K562 (cell line): ENCODE data around the gene LTO1. TPM values are rescaled to one million over a fixed set of nuclear protein-coding genes. Genes with fewer than 3 reads are reported as not detected.

Source experiments
- ATAC-seq: fragments of 200-7000 bp; cut with Tn5 transposase; 3 replicates; pipeline ENCODE4 v1.9.1; 2020; ENCODE audit warnings: moderate library complexity
- BruUV-seq: library from RNA; stranded (reverse); fragments of 400-500 nt; replicated peaks from 2 replicates; lab custom pipeline; 2021; lab: Mats Ljungman, UMichigan
- CTCF ChIA-PET: fragments of 300-600 bp; formaldehyde crosslinking; extraction: SDS; loops from one replicate; lab custom pipeline; 2021; ENCODE audit warnings: low intra/inter-chr PET ratio; lab: Yijun Ruan, JAX
- POLR2A ChIA-PET: fragments of 300-600, 350-650 bp; sonication (Branson Sonifier 250); formaldehyde crosslinking; extraction: SDS; loops from one replicate; lab custom pipeline; 2021; ENCODE audit warnings: antibody characterized with exemption, inconsistent platforms; lab: Yijun Ruan, JAX
- DNase-seq, 4 experiments: peaks; one replicate each; pipeline versions ENCODE4 v3.0.0 to v3.0.0-alpha.2; 2011 to 2018; ENCODE audit warnings: low spot score in 3 of 4, mixed read lengths in 3 of 4; ENCODE audit errors: extremely low read depth in 1 of 4
- FAIRE-seq: peaks from 2 replicates; lab custom pipeline; 2011; peaks lifted over from hg19 to GRCh38; lab: Jason Lieb, UNC
- H2AFZ ChIP-seq: 2 replicates; pipeline ENCODE4 v1.6.0; 2011; ENCODE audit warnings: low read depth, low read length, control low read depth, inconsistent platforms
- H3K27ac ChIP-seq: fragments of 200-600 bp; 3 replicates; pipeline ENCODE4 v1.8.0; 2011; ENCODE audit warnings: low read depth, mild to moderate bottlenecking, control low read depth, inconsistent platforms, low read length, moderate library complexity, mixed read lengths; ENCODE audit errors: extremely low read depth
- H3K27me3 ChIP-seq, 2 experiments: fragments of 300-600 bp in 1 of 2; 2 replicates in 1 of 2; 3 replicates in 1 of 2; pipeline versions ENCODE4 v1.6.0 to v1.8.0; 2011; ENCODE audit warnings: inconsistent platforms in 2 of 2, low read length in 2 of 2, mild to moderate bottlenecking in 1 of 2, mixed read lengths in 1 of 2, moderate library complexity in 1 of 2; ENCODE audit not compliant: control insufficient read depth in 2 of 2, insufficient read depth in 2 of 2
- H3K36me3 ChIP-seq: fragments of 300-600 bp; 3 replicates; pipeline ENCODE4 v1.8.0; 2011; ENCODE audit warnings: mild to moderate bottlenecking, low read length, inconsistent platforms; ENCODE audit not compliant: control insufficient read depth, insufficient read depth
- H3K4me1 ChIP-seq, 2 experiments: fragments of 200-600 bp in 1 of 2; replicated peaks in 1 of 2; 2 replicates in 1 of 2; 3 replicates in 1 of 2; pipeline versions ENCODE4 v1.5.1 to v1.8.0; 2011; ENCODE audit warnings: inconsistent platforms in 2 of 2, low read length in 2 of 2, mild to moderate bottlenecking in 1 of 2, mixed read lengths in 1 of 2, moderate library complexity in 1 of 2; ENCODE audit not compliant: control insufficient read depth in 2 of 2, insufficient read depth in 2 of 2
- H3K4me2 ChIP-seq: 2 replicates; pipeline ENCODE4 v1.6.1; 2011; ENCODE audit warnings: low read length, control low read depth, inconsistent platforms, mixed read lengths; ENCODE audit not compliant: insufficient read depth
- H3K4me3 ChIP-seq: fragments of 200-600 bp; sonication (generic), shearing (Covaris generic); 2 replicates; pipeline ENCODE4 v1.5.1; 2016; ENCODE audit warnings: control low read depth, inconsistent platforms
- H3K79me2 ChIP-seq: fragments of 200-600 bp; 3 replicates; pipeline ENCODE4 v1.8.0; 2011; ENCODE audit warnings: low read length, inconsistent platforms; ENCODE audit not compliant: control insufficient read depth, insufficient read depth
- H3K9ac ChIP-seq, 2 experiments: 2 replicates each; pipeline versions ENCODE4 v1.6.0 to v1.6.1; 2011; ENCODE audit warnings: low read depth in 2 of 2, low read length in 2 of 2, control low read depth in 1 of 2, inconsistent platforms in 1 of 2, mild to moderate bottlenecking in 1 of 2, mixed read lengths in 1 of 2; ENCODE audit not compliant: insufficient read depth in 1 of 2
- H3K9me1 ChIP-seq: one replicate; pipeline ENCODE4 v1.6.0; 2011; ENCODE audit warnings: inconsistent platforms, mild to moderate bottlenecking, low read length, moderate library complexity; ENCODE audit not compliant: control insufficient read depth, insufficient read depth
- H3K9me3 ChIP-seq: replicated peaks from 2 replicates; pipeline ENCODE4 v1.5.1; 2011; ENCODE audit warnings: low read depth, low read length, inconsistent platforms; ENCODE audit not compliant: control insufficient read depth, insufficient read depth
- H4K20me1 ChIP-seq: replicated peaks from 2 replicates; pipeline ENCODE4 v1.6.1; 2011; ENCODE audit warnings: low read length, inconsistent platforms, mixed read lengths; ENCODE audit not compliant: control insufficient read depth, insufficient read depth
- E4F1 ChIP-seq: fragments of 250-450 bp; sonication (Bioruptor Pico); IDR thresholded peaks from 2 replicates; pipeline ENCODE4 v1.5.0; 2021; ENCODE audit warnings: mild to moderate bottlenecking, borderline replicate concordance
- ILK ChIP-seq: fragments of 450-650 bp; IDR thresholded peaks from 2 replicates; pipeline ENCODE4 v1.6.1; 2016; ENCODE audit warnings: missing genetic modification characterization, low read depth, mild to moderate bottlenecking, missing compliant biosample characterization, moderate library complexity, borderline replicate concordance
- NR2F6 ChIP-seq: fragments of 450-650 bp; formaldehyde crosslinking; IDR thresholded peaks from 2 replicates; pipeline ENCODE4 v1.4.0; 2020; ENCODE audit warnings: mild to moderate bottlenecking
- PTRF ChIP-seq: fragments of 450-650 bp; IDR thresholded peaks from 2 replicates; pipeline ENCODE4 v1.6.1; 2016; ENCODE audit warnings: mild to moderate bottlenecking, missing genetic modification characterization, missing compliant biosample characterization
- PURB ChIP-seq: sonication (generic); formaldehyde crosslinking; IDR thresholded peaks from 2 replicates; pipeline ENCODE4 v1.9.0; 2021; ENCODE audit warnings: low read depth, mild to moderate bottlenecking, missing genetic modification reagents
- TCFL5 ChIP-seq: fragments of 250-450 bp; sonication (Bioruptor Pico); conservative IDR thresholded peaks from 2 replicates; pipeline ENCODE4 v1.6.1; 2021; ENCODE audit warnings: mild to moderate bottlenecking, moderate library complexity, matching md5 sums
- ZNF239 ChIP-seq: fragments of 250-450 bp; sonication (Bioruptor Pico); IDR thresholded peaks from 2 replicates; pipeline ENCODE4 v1.4.0; 2020; ENCODE audit warnings: mild to moderate bottlenecking
- WGBS: fragments of 100-300 bp; shearing (Covaris generic); methylation state at CpG from one replicate; pipeline ENCODE4 v1.1.6; 2016; ENCODE audit warnings: low coverage, mixed read lengths; ENCODE audit not compliant: insufficient coverage; ENCODE audit errors: missing lambda C conversion rate; 5-methylcytosine and 5-hydroxymethylcytosine counted together
- in situ Hi-C: fragments of 300-500 bp; cut with MboI; formaldehyde crosslinking; loops from 4 replicates; pipeline ENCODE4 v1.15.0; 2018; ENCODE audit warnings: inconsistent platforms, mixed read lengths
- intact Hi-C: fragments of 100-400 bp; cut with micrococcal nuclease; formaldehyde crosslinking; loops from 2 replicates; pipeline ENCODE4 v1.14.2; 2022
- polyA plus RNA-seq, 8 experiments: library from polyadenylated mRNA; depleted of rRNA in 4 of 8; stranded (reverse) in 5 of 8; unstranded in 3 of 8; fragments of >200 nt; fragmentation: Nextera tagmentation in 2 of 8; fragmentation: Illumina TruSeq in 1 of 8; extraction: Ambion mirVana in 2 of 8; extraction: Trizol in 1 of 8; gene quantifications; 2 replicates each; pipeline versions ENCODE4 v1.2.1 to v1.2.3, GENCODE V29; 2011 to 2014; ENCODE audit warnings: inconsistent platforms in 1 of 8, missing spikeins in 1 of 8
- total RNA-seq, 7 experiments: library from RNA; depleted of rRNA in 6 of 7; stranded (reverse); fragments of >200 nt in 6 of 7; fragmentation: Illumina TruSeq in 2 of 7; extraction: Trizol in 2 of 7; gene quantifications; 2 replicates each; pipeline versions ENCODE4 v1.2.1 to v1.2.3, GENCODE V29; 2011 to 2021; ENCODE audit warnings: low replicate concordance in 1 of 7

Gene LTO1
- total and polyA plus RNA-seq, 9 of the 15 experiments (the other 6 are each of a cell fraction or from before 2014, with no cell fraction given), result 2.6 to 43.4 (median 19.1) TPM

- BruUV-seq, result no TSS peak
- FAIRE-seq, result no peak
- ChIA-PET POLR2A (interaction anchor here (0.6 kb wide), 1 partner anchor 93 kb away, joined by 4 read pairs; no protein-coding TSS in a partner anchor), CTCF (no interaction called here)
- no peaks in the 10 kb centered on the region for H3K9me1 ChIP-seq
- no peak overlapping the region for H3K27ac ChIP-seq
- H2AFZ ChIP-seq, result no peak overlapping the region
- no peak overlapping the region for H3K9ac ChIP-seq
- in situ Hi-C loops (no loop called here), intact Hi-C loops (no loop called here)
- H3K27me3 ChIP-seq, result peaks cover 18 to 24% of the 10 kb centered on the region in 2 experiments
- H3K4me1 ChIP-seq, result peaks cover 4 to 33% of the 10 kb centered on the region in 2 experiments; a peak in 3 of 5 replicates
- H4K20me1 ChIP-seq, result no peaks in the 10 kb centered on the region; the same call in 1 of the 2 replicates
- H3K9me3 ChIP-seq, result no peaks in the 10 kb centered on the region
- no peak for DNase-seq
- H3K36me3 ChIP-seq, result no peaks in the 10 kb centered on the region
- WGBS, result 89% methylated on average over 22 of the region's 63 CpGs
- no peak overlapping the region for H3K4me3 ChIP-seq
- H3K79me2 ChIP-seq, result peaks cover 4% of the 10 kb centered on the region; the same call in 1 of the 3 replicates
- no peak overlapping the region for H3K4me2 ChIP-seq
- no peak for TF ChIP-seq PURB
- no peak for TF ChIP-seq ZNF239
- TF ChIP-seq PTRF (tag), result no peak
- no peak for TF ChIP-seq TCFL5 (CRISPR knock-in tag)
- no peak for TF ChIP-seq NR2F6 (CRISPR knock-in tag)
- TF ChIP-seq E4F1 (CRISPR knock-in tag), result no peak
- no peak for TF ChIP-seq ILK (tag)
- ATAC-seq, result no peak
Measured at GRCh38 chr11:69636512-69637197, 38.5 kb downstream of the LTO1 start.
